Endothelial cell of umbilical vein (primary cell): ENCODE data around the gene LRCOL1. TPM values are rescaled to one million over a fixed set of nuclear protein-coding genes. Genes with fewer than 3 reads are reported as not detected.

Experiments
- BruUV-seq: library from RNA; stranded (reverse); fragments of 400-500 nt; replicated peaks from 2 replicates; lab custom pipeline; 2021; lab: Mats Ljungman, UMichigan
- CTCF ChIA-PET: fragments of 300-600, 350-600 bp; sonication (Branson Sonifier 250); formaldehyde crosslinking; loops from one replicate; lab custom pipeline; 2021; ENCODE audit warnings: antibody characterized with exemption, inconsistent platforms; lab: Charles Lee
- POLR2A ChIA-PET: fragments of 300-600, 350-600 bp; sonication (Branson Sonifier 250); formaldehyde crosslinking; loops from one replicate; lab custom pipeline; 2021; ENCODE audit warnings: antibody characterized with exemption, inconsistent platforms; lab: Charles Lee
- DNase-seq: peaks from one replicate; pipeline ENCODE4 v3.0.0-alpha.2; 2011; ENCODE audit warnings: low read depth, low spot score
- FAIRE-seq: peaks from 2 replicates; lab custom pipeline; 2011; peaks lifted over from hg19 to GRCh38; lab: Jason Lieb, UNC
- H2AFZ ChIP-seq: 2 replicates; pipeline ENCODE4 v1.6.0; 2012; ENCODE audit warnings: low read depth, low read length, control low read depth, inconsistent platforms
- H3K27ac ChIP-seq: 2 replicates; pipeline ENCODE4 v1.5.1; 2011; ENCODE audit warnings: low read depth, mild to moderate bottlenecking, control low read depth, low read length, moderate library complexity; ENCODE audit not compliant: insufficient read depth
- H3K27me3 ChIP-seq, 2 experiments: 2 replicates each; pipeline versions ENCODE4 v1.6.0 to v1.6.1; 2011; ENCODE audit warnings: low read length in 2 of 2, mixed read lengths in 1 of 2; ENCODE audit not compliant: control insufficient read depth in 2 of 2, insufficient read depth in 2 of 2
- H3K36me3 ChIP-seq, 2 experiments: 2 replicates in 1 of 2; 3 replicates in 1 of 2; pipeline ENCODE4 v1.5.1; 2011; ENCODE audit warnings: low read length in 2 of 2, mild to moderate bottlenecking in 1 of 2, moderate library complexity in 1 of 2; ENCODE audit not compliant: control insufficient read depth in 2 of 2, insufficient read depth in 2 of 2; ENCODE audit errors: extremely low read depth in 1 of 2
- H3K4me1 ChIP-seq: 3 replicates; pipeline ENCODE4 v1.5.1; 2011; ENCODE audit warnings: mild to moderate bottlenecking, low read length; ENCODE audit not compliant: control insufficient read depth, insufficient read depth; ENCODE audit errors: extremely low read depth
- H3K4me2 ChIP-seq: 2 replicates; pipeline ENCODE4 v1.6.1; 2011; ENCODE audit warnings: low read length, control low read depth, mixed read lengths; ENCODE audit not compliant: insufficient read depth
- H3K4me3 ChIP-seq, 3 experiments: fragments of 200-600 bp in 1 of 3; sonication (generic), shearing (Covaris generic) in 1 of 3; replicated peaks in 1 of 3; 2 replicates each; pipeline ENCODE4 v1.5.1; 2011 to 2016; ENCODE audit warnings: control low read depth in 3 of 3, low read length in 3 of 3, mild to moderate bottlenecking in 2 of 3, inconsistent platforms in 1 of 3, low read depth in 1 of 3, moderate library complexity in 1 of 3; ENCODE audit not compliant: insufficient read depth in 1 of 3
- H3K79me2 ChIP-seq: 2 replicates; pipeline ENCODE4 v1.6.0; 2012; ENCODE audit warnings: low read length, inconsistent platforms; ENCODE audit not compliant: control insufficient read depth, insufficient read depth
- H3K9ac ChIP-seq: replicated peaks from 2 replicates; pipeline ENCODE3; 2011; ENCODE audit warnings: low read length, control low read depth; ENCODE audit not compliant: insufficient read depth; ENCODE audit errors: extremely low read depth
- H3K9me1 ChIP-seq: replicated peaks from 3 replicates; pipeline ENCODE4 v1.6.0; 2011; ENCODE audit warnings: mild to moderate bottlenecking, low read length; ENCODE audit not compliant: control insufficient read depth, insufficient read depth; ENCODE audit errors: extremely low read depth
- H3K9me3 ChIP-seq: replicated peaks from 2 replicates; pipeline ENCODE4 v1.5.1; 2012; ENCODE audit warnings: low read length, inconsistent platforms; ENCODE audit not compliant: control insufficient read depth, insufficient read depth
- H4K20me1 ChIP-seq: replicated peaks from 2 replicates; pipeline ENCODE3; 2011; ENCODE audit warnings: mild to moderate bottlenecking, low read length; ENCODE audit not compliant: control insufficient read depth, insufficient read depth; ENCODE audit errors: extremely low read depth
- CTCF ChIP-seq, 2 donors: IDR thresholded peaks; 1 replicate in 1 of 2; 2 replicates in 1 of 2; pipeline ENCODE4 v1.5.1; 2011; ENCODE audit warnings: low read length in 2 of 2, mild to moderate bottlenecking in 2 of 2, moderate library complexity in 2 of 2, control low read depth in 1 of 2, inconsistent platforms in 1 of 2, low read depth in 1 of 2; ENCODE audit not compliant: insufficient read depth in 1 of 2; ENCODE audit errors: extremely low read depth in 1 of 2
- EZH2 ChIP-seq: IDR thresholded peaks from 2 replicates; pipeline ENCODE4 v1.6.1; 2012; ENCODE audit warnings: borderline replicate concordance, low read depth, mild to moderate bottlenecking, moderate library complexity, low read length, inconsistent platforms; ENCODE audit not compliant: severe bottlenecking
- FOS ChIP-seq: IDR thresholded peaks from 2 replicates; pipeline ENCODE4 v1.6.1; 2011; ENCODE audit warnings: mild to moderate bottlenecking, low read length, moderate library complexity, borderline replicate concordance; ENCODE audit not compliant: insufficient read depth
- GATA2 ChIP-seq: IDR thresholded peaks from 2 replicates; pipeline ENCODE4 v1.7.0; 2011; ENCODE audit warnings: low read depth, mild to moderate bottlenecking, moderate library complexity, mixed read lengths, low read length; ENCODE audit not compliant: insufficient read length, insufficient read depth
- JUN ChIP-seq: IDR thresholded peaks from 2 replicates; pipeline ENCODE4 v1.6.1; 2011; ENCODE audit warnings: borderline replicate concordance, low read depth; ENCODE audit not compliant: insufficient read length, insufficient read depth
- MAX ChIP-seq: IDR thresholded peaks from 2 replicates; pipeline ENCODE4 v1.6.1; 2011; ENCODE audit not compliant: insufficient read depth, insufficient read length
- MYC ChIP-seq: IDR thresholded peaks from one replicate; pipeline ENCODE4 v1.6.1; 2011; ENCODE audit warnings: mild to moderate bottlenecking, low read depth, low read length
- POLR2A ChIP-seq: IDR thresholded peaks from 2 replicates; pipeline ENCODE4 v1.6.1; 2012; ENCODE audit warnings: low read depth, mild to moderate bottlenecking, control low read depth, low read length
- POLR2AphosphoS5 ChIP-seq: IDR thresholded peaks from 2 replicates; pipeline ENCODE4 v1.6.1; 2012; ENCODE audit warnings: low read depth, mild to moderate bottlenecking, control low read depth, low read length, moderate library complexity; ENCODE audit not compliant: insufficient read depth
- dilution Hi-C: fragments of 300-500 bp; cut with MboI; formaldehyde crosslinking; loops from one replicate; pipeline ENCODE4 v1.15.0; 2019; ENCODE audit warnings: low sequenced_read_pairs; ENCODE audit not compliant: extremely low pct_ligation_motif_present
- intact Hi-C: fragments of 100-400 bp; cut with micrococcal nuclease; formaldehyde crosslinking; loops from one replicate; pipeline ENCODE4 v1.10.0; 2022
- polyA plus RNA-seq, 4 experiments: library from polyadenylated mRNA; depleted of rRNA in 3 of 4; stranded (reverse) in 3 of 4; unstranded in 1 of 4; fragments of >200 nt; gene quantifications; 2 replicates each; pipeline versions ENCODE4 v1.2.1 to v1.2.3, GENCODE V29; 2011 to 2012; ENCODE audit warnings: missing spikeins in 1 of 4
- total RNA-seq: library from RNA; stranded (reverse); gene quantifications from 2 replicates; pipeline ENCODE4 v1.2.3, GENCODE V29; 2021

The LRCOL1 gene
- total and polyA plus RNA-seq, 2 donors (not counting 3 experiments of a cell fraction or from before 2014, with no cell fraction given): 1.2 to 1.5 TPM

- no peak overlapping the region for H3K4me3 ChIP-seq
- DNase-seq: no peak
- H3K4me2 ChIP-seq: no peak overlapping the region
- BruUV-seq: no TSS peak
- CTCF ChIA-PET: no interaction called here
- no peaks in the 10 kb centered on the region for H3K79me2 ChIP-seq
- H3K9me1 ChIP-seq: no peaks in the 10 kb centered on the region
- dilution Hi-C loops (no loop called here), intact Hi-C loops (no loop called here)
- peaks cover 17% of the 10 kb centered on the region for H3K4me1 ChIP-seq
- POLR2A ChIA-PET: no interaction called here
- H3K27ac ChIP-seq: no peak overlapping the region
- H3K36me3 ChIP-seq: no peaks in the 10 kb centered on the region
- no peak overlapping the region for H2AFZ ChIP-seq
- H3K9ac ChIP-seq: no peak overlapping the region
- peaks cover 4 to 33% of the 10 kb centered on the region in 2 experiments for H3K27me3 ChIP-seq
- no peak for TF ChIP-seq FOS
- no peak for TF ChIP-seq POLR2A
- no peak for TF ChIP-seq EZH2
- TF ChIP-seq MYC: no peak
- TF ChIP-seq MAX: no peak
- TF ChIP-seq CTCF (IDR thresholded peaks at IDR 0.05; ENCODE audit: extremely low read depth in 1 of 2, insufficient read depth in 1 of 2, low read depth in 1 of 2, low read length in 2 of 2): no peak
- no peak for TF ChIP-seq JUN
- TF ChIP-seq POLR2AphosphoS5: no peak
- TF ChIP-seq GATA2: no peak
- no peaks in the 10 kb centered on the region for H4K20me1 ChIP-seq
- no peak for FAIRE-seq
- no peaks in the 10 kb centered on the region for H3K9me3 ChIP-seq
These were observed 3.9 kb downstream of the LRCOL1 start for GRCh38 chr12:132606466-132606865.
